ENCODE results near the gene FOXN4.
A peak's percentile ranks its signal among the peaks of the same experiment; 100 is the strongest.
"Not testable (repeated sequence)": the region's sequence is repeated elsewhere in the genome, so short reads cannot be mapped to it uniquely, and the experiment has no call there.

The FOXN4 gene, protein sequence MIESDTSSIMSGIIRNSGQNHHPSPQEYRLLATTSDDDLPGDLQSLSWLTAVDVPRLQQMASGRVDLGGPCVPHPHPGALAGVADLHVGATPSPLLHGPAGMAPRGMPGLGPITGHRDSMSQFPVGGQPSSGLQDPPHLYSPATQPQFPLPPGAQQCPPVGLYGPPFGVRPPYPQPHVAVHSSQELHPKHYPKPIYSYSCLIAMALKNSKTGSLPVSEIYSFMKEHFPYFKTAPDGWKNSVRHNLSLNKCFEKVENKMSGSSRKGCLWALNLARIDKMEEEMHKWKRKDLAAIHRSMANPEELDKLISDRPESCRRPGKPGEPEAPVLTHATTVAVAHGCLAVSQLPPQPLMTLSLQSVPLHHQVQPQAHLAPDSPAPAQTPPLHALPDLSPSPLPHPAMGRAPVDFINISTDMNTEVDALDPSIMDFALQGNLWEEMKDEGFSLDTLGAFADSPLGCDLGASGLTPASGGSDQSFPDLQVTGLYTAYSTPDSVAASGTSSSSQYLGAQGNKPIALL

DNA sequence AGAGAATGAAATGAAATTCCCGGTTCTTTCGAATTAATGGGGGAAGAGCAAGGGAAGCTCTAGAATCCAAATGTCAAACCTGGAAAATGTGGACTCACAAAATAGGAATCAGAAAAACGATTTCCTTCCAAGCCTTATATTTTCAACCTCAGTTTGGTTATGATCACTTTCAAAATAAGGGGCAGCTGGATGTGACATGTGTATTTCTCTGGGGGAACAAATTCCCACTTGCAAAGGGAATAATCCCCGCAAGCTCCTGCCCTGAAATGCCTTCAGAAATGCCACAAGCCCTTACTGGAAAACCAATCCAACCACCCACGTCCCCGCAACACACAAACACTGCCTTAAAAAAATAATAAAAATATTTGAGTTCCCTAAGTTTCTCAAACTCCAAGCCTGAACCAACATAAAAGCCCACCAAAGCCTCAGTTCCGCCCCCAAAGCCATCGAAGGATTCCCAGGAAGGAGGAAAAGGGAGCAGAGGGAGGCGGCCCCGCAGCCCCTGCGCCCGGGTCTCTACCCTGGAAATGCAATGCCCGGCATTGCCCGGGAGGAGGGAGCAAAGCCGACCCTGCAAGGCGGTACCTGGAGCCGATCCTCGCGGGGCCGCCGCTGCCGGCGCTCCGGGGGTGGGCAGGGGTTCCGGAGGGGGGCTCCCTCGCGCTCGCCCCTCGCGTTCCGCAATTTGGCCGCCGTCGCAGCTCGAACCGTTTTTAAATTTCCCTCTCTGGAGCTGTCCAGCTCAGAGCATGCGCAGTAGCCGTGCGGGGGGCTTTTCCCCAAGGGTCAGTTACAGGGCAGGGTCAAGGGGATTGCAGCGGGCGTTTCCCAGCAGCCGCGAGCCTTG lies at the start of gene FOXN4:
FOXN4 (minus strand) TSS at position 751 of the 847 bp plus-strand sequence. CDS start 963 bp downstream, outside the sequence.
- peak; percentile 21 for DNase-seq

DNA sequence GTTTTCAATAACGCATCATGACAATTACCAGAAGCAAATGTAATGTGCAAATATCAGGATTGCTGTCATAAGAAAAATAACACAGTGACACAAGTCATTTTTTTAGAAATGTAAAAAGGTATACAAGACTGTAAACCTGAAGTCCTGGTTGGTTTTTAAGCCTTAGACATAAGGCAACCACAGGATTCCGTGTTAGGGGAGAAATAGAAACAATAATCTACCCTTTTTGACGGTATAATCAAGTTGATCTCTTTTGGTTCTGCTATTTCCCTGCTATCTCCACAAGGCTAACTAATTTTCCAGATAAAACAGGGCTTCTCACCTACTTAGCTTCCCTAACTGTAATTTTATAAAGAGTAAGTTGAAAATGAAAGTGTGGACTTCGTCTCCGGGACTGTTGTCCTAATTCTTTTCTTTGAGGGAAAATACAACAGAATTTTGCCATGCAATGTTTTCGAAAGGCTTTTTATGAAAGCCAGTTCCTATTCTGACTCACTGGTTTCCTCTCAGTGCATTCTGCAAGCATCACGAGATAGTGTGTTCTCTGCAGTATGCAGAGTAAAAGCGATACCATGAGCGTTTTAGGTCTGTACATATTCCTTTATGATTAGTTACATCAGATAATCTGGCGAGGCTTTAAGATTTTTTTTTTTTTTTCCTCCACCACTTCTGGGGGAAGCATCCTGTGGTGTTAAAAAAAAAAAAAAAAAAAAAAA lies 49.2 kb upstream of the FOXN4 start:
- DNase-seq: no peak

DNA sequence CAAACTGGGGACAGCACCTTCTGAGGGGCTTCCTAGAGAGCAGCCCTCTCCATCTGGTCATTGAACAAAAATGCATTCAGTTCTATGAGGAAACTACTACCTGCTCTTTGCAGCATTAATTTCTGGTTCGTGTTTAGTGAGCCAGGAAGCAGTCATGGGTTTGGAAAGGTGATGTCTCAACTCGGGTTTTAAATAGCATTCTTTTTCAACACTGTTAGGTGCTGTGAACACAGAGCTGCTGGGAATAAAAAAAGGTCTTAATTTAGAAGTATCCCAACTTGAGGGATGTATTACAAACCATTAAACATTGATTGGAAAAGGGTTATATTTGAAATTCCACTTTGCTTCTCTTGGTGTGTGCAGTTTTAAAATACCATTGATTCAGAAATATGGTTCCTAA lies 47.9 kb upstream of the FOXN4 start:
- DNase-seq: no peak

DNA sequence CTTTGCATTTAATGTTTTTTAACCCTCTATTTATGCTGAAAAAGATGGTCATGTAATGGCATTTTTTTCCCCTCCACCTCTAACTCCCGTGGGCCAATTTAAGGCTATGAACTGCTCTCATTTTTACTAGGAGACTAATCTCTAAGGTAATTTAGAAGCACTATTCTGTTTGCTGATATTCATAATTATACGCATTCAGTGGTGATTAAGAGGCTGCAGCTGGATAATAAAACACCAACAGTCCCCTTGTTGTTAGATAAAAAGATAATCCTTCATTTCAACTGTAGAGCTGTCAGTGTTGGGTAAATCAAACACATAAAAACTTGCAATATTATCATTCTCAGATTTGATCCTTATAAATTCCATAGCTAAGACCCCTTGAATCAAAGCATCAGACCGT lies 47.5 kb upstream of the FOXN4 start:
- peak; percentile 13 for DNase-seq

DNA sequence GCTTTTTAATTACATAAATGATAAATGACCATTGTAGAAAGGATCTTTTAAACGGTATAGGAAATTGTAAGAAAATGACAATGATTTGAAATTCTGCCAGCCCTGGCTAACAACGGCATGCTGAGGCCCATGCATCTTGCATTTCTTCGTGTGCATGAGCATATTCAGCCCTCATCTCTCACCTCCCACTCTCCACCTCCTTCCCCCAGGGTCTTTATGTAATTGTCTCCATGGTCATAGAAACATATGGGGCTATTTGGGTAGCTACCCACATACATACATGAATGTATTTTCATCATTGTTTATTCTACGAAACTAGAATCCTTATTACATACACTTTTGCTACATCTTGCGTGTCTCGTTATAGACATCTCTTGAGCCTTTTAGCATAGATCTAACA lies 43.1 kb upstream of the FOXN4 start:
- DNase-seq: no peak

DNA sequence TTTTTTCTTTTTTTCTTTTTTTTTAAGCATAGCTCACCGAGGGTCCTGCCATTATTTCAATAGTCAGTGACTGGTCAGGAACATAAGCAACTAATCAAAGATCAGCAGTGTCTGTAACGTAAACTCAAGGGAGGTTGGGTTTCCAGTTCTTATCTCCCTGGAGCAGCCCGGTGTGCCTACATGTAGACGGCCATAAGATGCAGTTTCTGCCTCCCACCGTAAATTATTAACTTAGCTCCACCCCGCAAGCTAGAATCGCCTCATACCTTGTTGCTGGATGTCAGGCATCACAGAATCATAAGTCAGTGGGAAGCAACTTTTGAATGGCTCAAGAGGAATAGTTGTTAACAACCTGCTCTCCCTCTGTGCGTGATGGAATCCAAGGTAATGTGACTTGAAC lies 38.5 kb upstream of the FOXN4 start, which contains the start of gene MYO1H:
MYO1H (plus strand) TSS at position 312 of the 400 bp plus-strand sequence; CDS start at position 373, 61 bp downstream.
- no peak for DNase-seq

DNA sequence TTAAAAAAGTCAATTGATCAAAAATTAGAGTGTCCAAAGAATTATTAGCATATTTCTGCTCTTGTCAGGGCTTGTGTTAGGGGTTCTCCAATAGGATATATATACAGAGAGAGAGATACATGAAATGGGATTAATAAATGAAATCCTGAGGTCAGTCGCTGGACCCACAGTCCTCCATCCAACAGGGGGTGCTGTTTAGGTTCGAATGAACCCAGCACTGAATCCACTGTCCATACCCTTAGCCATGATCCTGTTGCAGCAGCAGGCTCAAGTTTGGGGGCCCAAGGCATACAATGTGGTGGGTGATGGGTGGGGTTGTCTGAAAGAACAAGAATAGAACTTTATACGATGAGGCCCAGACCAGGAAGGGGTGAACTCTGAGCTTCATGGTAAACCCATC lies 37.8 kb upstream of the FOXN4 start:
- DNase-seq: no peak

DNA sequence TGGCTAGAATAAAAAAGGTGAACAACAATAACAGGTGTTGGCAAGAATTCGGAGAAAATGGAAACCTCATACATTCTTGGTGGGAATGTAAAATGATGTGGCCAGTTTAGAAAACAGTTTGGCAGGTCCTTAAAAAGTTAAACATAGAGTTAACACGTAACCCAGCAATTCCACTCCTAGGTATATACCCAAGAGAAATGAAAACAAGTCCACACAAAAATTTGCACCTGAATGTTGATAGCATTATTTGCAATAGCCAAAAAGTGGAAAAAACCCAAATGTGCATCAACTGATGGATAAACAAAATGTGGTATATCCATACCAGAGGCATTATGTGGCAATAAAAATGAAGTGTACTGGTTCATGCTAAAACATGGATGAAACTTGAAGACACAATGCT lies 36.3 kb upstream of the FOXN4 start:
- DNase-seq: no peak

DNA sequence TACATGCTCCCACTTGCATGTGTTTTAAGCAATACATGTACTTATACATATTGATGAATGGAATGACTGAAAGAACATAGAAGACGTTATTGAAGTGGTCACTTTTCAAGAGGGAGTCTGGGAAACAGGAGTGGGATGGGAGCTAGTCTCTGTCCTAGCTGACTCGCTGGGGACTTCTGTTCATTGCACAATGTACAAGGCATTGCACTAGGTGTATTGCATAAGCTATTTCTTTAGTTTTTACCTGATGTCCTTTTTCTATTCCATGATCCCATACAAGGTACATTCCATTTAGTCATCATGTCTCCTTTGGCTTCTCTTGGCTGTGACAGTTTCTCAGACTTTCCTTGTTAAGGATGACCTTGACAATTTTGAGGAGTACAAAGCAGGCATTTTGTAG lies 34.6 kb upstream of the FOXN4 start:
- no peak for DNase-seq

DNA sequence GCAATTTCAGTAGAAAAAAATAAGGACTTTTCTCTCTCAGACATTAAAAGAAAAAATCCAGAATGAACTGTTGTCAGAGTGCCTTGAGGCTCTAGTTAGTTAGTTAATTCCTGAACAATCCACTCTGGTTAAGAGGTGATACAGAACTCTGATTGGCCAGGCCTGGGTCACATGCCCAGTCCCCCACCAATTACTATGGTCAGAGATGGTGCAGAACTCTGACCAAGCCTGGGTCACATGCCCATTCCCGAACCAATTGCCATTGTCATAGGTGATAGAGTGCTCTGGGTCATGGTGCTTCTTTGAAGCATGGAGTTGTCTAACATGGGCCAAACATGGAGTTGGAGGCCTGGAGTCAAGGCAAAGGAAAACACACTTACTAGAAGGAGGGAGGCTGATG lies 27.5 kb upstream of the FOXN4 start:
- DNase-seq: no peak

DNA sequence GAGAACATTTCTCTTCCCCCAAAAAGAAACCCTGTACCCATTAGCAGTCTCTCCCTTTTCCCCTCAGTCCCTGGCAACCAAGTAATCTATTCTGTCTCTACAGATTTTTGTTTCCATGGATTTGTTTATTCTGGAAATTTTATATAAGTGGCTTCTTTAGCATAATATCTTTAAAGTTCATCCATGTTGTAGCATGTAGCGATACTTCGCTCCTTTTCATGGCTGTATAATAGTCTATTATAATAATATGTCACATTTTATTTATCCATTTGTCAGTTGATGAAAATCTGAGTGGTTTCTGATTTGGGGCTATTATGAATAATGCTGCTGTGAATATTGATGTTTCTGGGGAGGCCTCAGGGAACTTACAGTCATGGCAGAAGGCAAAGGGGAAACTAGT lies 25.8 kb upstream of the FOXN4 start:
- no peak for DNase-seq

DNA sequence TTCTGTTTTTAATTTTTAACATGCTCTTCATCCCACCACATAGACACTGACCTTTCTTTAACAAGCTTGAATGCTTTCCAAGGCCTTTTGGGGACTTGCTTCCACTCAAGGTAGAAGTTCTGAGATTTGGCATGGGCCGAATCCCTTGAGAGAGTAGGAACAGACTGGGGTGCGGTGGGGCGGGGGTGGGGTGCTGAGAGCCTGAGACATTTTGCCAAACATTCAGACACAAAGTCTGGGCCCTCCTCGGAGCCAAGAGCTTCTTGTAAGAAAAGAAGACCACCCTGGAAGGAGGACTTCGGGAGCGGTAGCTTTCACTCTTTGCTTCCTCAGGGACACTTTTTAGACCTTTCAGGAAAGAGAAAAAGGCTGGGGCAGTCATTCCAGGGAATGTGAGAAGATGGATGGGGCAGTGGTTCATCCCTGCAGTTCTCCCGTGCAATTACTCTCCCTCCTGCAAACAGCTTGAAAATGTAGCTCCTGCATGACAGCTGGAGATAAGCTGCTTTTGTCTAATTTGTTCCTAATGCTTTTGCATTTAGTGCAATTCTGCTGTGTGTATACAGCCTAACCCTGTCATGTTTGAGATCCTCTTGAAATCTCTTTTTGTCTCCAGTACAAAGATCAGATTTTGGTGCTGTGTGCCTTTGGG lies 22.3 kb upstream of the FOXN4 start:
- no peak for DNase-seq

DNA sequence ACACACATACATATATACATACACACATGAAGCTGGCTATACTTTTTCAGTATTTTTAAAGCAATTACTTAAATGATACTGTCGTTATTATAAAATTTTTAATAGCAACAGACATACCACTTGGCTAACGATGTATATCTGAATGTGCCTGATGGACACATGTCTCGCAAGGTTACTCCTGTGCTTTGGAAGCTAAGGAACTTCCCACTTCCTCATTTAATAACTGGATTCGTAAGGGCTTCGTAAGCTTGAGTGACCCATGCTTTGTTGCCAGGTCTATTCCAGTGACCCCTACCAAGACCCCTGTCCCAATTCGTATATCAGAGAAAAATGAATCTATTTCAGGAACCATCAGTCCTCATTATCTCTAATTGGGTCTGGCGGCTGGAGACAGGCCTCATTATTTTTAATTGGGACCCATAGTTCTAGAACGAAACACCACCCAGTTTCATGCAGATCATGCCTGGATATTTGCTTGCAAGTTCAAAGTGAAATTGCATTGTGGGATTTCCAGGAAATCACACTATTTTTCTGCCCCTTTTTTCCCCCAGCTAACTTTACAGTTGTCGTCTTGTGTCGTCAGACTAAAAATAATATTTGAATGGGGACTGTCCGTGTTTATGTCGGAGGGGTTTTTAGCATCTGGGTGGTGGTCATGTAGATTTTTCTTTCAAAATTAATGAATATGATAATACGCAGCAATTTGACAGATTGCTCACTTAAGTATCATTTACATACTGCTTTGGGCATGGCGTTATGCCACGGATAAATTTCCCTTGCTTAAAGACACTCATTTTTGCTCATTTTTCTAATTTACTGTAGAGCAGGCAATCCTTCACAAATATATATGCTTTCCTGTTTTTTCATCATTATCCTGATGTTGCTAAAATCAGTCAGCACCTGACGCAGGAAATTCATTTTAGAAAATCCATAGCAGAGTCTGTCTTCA lies 21.5 kb upstream of the FOXN4 start:
- DNase-seq: no peak

DNA sequence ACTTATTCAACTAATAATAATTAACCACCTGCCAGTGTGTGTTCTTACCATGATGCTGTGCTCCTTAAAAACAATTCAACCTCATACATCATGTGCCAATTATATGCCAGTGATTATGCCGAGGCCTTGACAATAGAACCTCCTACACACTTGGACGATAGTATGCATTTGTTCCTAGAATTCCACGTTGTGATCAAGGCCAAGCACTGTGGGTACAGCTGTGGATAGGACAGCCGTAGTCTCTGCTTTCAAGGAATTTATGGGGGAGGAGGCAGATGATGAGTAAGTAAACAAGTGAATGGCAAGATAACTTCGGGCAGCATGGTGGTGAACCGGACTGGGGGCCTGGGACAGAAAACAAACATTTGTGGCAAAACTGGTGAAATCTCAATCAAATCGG lies 20.6 kb upstream of the FOXN4 start:
- DNase-seq: no peak

DNA sequence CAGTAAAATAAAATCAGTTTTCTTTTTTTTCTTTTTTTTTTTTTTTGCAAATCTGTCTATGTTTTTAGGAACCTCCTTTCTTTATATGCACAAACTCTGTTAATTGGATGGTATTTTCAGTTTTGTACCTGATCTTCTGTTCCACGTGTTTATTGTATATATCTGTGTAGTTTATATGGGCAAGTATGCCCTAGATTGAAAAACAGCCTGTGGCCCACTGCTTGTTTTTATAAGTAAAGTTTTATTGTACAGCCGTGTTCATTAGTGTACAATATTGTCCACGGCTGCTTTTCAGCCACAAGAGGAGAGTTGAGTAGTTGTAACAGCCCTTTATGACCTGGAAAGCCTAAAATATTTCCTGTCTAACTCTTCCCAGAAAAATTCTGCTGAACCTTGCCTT lies 19.9 kb upstream of the FOXN4 start:
- DNase-seq: no peak

DNA sequence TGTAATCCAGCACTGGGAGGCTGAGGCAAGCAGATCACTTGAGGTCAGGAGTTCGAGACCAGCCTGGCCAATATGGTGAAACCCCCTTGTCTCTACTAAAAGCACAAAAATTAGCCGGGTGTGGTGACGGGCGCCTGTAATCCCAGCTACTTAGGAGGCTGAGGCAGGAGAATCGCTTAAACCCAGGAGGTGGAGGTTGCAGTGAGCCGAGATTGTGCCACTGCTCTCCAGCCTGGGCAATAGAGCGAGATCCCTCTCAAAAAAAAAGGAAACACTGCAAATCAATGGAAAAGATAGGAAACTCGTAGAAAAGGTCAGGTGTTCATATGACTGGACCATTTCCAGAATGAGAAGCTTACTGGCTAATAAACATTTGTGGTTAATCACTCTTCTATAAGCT lies 12.2 kb upstream of the FOXN4 start:
- not testable (repeated sequence) for DNase-seq

DNA sequence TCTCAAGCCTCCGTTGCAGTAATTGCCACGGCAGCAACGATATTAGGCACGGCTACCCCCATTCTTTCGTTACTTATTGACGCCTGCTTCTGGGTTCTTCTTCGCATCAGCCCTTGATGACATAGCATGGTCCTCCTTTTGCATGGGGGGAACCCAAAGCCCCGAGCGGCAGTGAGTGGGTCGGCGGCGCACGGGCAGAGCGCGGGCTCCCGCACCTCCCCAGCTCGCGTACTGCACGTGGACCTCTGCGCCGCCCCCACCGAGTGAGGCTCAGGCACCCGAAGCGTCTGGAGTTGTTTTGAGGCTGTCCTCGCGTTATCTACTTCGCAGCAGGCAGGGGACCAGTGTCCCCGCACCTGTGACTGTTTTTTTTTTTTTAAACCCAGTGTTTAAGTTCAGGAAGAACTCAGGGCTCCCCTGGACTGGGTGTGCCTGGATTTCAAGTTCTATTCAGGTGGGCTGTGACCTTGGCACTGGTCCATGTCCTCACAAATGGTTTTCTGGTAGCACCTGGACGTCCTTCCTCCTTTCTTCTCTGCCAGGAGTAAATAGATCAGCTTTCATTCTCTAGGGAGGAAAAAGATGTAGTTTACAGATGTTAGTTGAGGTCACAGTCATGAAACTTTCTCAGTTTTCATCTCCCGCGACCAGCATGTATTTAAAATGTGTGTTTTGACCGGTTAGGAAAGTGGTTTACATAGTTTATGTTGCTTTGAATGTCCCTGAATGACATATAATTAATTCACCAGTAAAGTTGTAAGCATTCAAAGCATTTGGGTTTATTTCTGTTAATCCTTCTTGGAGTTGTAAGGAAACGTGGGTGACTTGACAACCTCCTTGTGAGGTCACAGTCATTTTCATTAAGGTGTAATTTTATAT lies 1.4 kb upstream of the FOXN4 start:
- peak; percentile 62 for DNase-seq

DNA sequence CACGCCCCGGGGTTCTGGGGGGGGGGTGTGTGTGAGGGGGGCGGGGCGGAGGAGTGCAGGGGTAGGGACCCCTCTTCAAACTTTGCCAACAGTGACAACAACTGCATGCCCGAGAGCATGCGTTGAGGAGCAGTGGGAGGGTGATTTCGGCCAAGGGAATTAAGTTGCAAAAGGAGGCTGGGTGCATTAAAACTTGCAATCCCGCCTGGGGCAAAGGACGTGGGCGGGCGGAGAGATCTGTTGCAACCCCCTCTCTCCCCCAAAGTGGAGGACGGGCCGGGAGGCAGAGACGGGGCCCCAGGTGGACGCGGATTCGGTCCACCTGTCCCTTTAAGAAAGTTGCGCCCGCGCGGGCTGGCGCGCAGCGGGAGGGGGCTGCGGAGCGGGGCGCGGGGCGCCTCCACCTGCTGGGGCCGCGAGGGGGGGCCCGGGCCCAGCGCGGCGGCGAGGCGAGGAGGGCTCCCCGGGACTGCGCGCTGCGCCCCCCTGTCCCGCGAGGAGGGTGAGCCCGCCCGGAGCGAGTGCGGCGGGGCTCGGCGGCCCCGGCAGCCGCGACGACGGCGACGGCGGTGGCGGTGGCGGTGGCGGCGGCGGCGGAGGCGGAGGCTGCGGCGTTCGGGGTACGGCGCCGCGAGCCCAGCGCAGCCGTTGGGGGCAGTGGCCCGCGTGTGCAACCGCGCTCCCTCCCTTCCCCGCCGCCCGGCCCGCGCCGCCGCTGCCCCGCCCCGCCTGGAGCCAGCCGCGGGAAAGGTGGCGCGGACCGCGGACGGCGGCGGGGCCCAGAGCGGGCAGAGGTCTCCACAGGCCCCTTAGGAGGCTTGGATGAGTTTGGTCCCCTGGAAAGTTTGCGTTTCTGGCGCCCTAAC lies 530 bp upstream of the FOXN4 start:
- DNase-seq: peak; percentile 14

DNA sequence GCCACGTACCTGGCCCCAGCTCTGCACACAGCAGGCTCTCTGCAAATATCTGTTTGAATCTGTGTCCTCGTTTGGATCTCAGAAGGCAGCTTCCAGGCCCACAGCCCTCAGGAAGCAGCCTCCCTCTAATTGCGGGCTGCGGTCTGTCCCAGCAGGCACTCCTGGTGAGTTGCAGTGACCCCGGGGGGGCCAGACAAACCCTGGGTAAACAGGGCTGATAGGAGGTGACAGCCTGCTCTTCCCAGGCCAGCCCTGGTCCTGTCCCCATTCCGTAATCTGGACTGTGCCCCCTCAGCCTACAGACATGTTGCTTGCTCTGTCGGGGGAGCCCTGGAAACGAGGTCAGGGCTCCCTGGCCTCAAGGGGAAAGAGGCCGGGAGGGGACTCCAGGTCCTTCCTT lies 2.0 kb downstream of the FOXN4 start:
- no peak for DNase-seq
